Peyer's patch (tissue), 4 donors: ENCODE data around the gene STAT4. TPM values are rescaled to one million over a fixed set of nuclear protein-coding genes. Genes with fewer than 3 reads are reported as not detected.
A peak's percentile ranks its signal among the peaks of the same experiment; 100 is the strongest.

ENCODE experiments used
- DNase-seq, 3 donors: peaks; one replicate each; pipeline ENCODE4 v3.0.0-alpha.2; 2017 to 2019
- H3K27ac ChIP-seq, 4 donors: fragments of 200-600 bp; sonication (generic); one replicate each; pipeline ENCODE4 v1.5.1; 2016 to 2019
- H3K27me3 ChIP-seq, 2 donors: fragments of 200-600 bp; sonication (generic); one replicate each; pipeline ENCODE4 v1.5.1; 2019
- H3K36me3 ChIP-seq, 3 donors: fragments of 200-600 bp; sonication (generic); one replicate each; pipeline ENCODE4 v1.5.1; 2016 to 2019
- H3K4me1 ChIP-seq, 4 donors: fragments of 200-600 bp; sonication (generic); one replicate each; pipeline ENCODE4 v1.5.1; 2016 to 2019
- H3K4me3 ChIP-seq, 4 donors: fragments of 200-600 bp; sonication (generic); 1 replicate in 3 of 4; 2 replicates in 1 of 4; pipeline ENCODE4 v1.5.1; 2016 to 2019; ENCODE audit warnings: mild to moderate bottlenecking in 1 of 4
- H3K9me3 ChIP-seq, 4 donors: fragments of 200-600 bp; sonication (generic); one replicate each; pipeline ENCODE4 v1.5.1; 2016 to 2019; ENCODE audit warnings: mild to moderate bottlenecking in 1 of 4
- CTCF ChIP-seq, 6 experiments: fragments of 450-650 bp in 4 of 6; fragments of 200-600 bp in 2 of 6; sonication (generic) in 1 of 6; IDR thresholded peaks; one replicate each; pipeline ENCODE4 v1.5.1; 2017 to 2019; ENCODE audit warnings: antibody characterized with exemption in 6 of 6, mild to moderate bottlenecking in 3 of 6, moderate library complexity in 1 of 6
- POLR2A ChIP-seq, 2 donors: fragments of 450-650 bp; IDR thresholded peaks; one replicate each; pipeline ENCODE4 v1.5.1; 2017; ENCODE audit warnings: antibody characterized with exemption in 2 of 2, mild to moderate bottlenecking in 2 of 2, moderate library complexity in 2 of 2
- total RNA-seq, 4 donors: library from RNA; depleted of rRNA; stranded (reverse); fragments of >200 nt; gene quantifications; one replicate each; pipeline ENCODE4 v1.1.0, GENCODE V29; 2016

Gene STAT4
- total RNA-seq, 4 donors from 2014 or later: 5.0 to 18.2 (median 5.9) TPM

- Histone ChIP-seq H3K27ac (no peak overlapping the region), H3K36me3 (peaks cover 0 to 100% (median 11%) of the 10 kb centered on the region in 3 donors), H3K4me3 (no peak overlapping the region), H3K4me1 (no peaks in the 10 kb centered on the region), H3K27me3 (no peaks in the 10 kb centered on the region), H3K9me3 (no peaks in the 10 kb centered on the region)
- TF ChIP-seq CTCF (IDR thresholded peaks at IDR 0.05) (no peak), POLR2A (IDR thresholded peaks at IDR 0.05) (no peak)
- no peak for DNase-seq
Observed at GRCh38 chr2:190984595-190984994, 166.2 kb downstream of the STAT4 start.

GRCh38 chr2:190982262-190983034 is 168.3 kb downstream of the STAT4 start:
- DNase-seq: no peak
- Histone ChIP-seq H3K36me3 (peaks cover 0 to 99% (median 14%) of the 10 kb centered on the region in 3 donors), H3K27me3 (no peaks in the 10 kb centered on the region), H3K4me1 (no peaks in the 10 kb centered on the region), H3K4me3 (no peak overlapping the region), H3K27ac (no peak overlapping the region), H3K9me3 (no peaks in the 10 kb centered on the region)
- no peak for TF ChIP-seq POLR2A (IDR thresholded peaks at IDR 0.05)
- TF ChIP-seq CTCF (IDR thresholded peaks at IDR 0.05): no peak

GRCh38 chr2:190981733-190982132 is 169.1 kb downstream of the STAT4 start:
- Histone ChIP-seq H3K9me3 (no peaks in the 10 kb centered on the region), H3K4me1 (no peaks in the 10 kb centered on the region), H3K27ac (no peak overlapping the region), H3K36me3 (peaks cover 0 to 99% (median 14%) of the 10 kb centered on the region in 3 donors), H3K27me3 (no peaks in the 10 kb centered on the region), H3K4me3 (no peak overlapping the region)
- no peak for DNase-seq
- TF ChIP-seq POLR2A (IDR thresholded peaks at IDR 0.05) (no peak), CTCF (IDR thresholded peaks at IDR 0.05) (no peak)

GRCh38 chr2:190981333-190981732 is 169.5 kb downstream of the STAT4 start:
- Histone ChIP-seq H3K27ac (no peak overlapping the region), H3K36me3 (peaks cover 0 to 99% (median 14%) of the 10 kb centered on the region in 3 donors), H3K4me1 (no peaks in the 10 kb centered on the region), H3K4me3 (no peak overlapping the region), H3K9me3 (no peaks in the 10 kb centered on the region), H3K27me3 (no peaks in the 10 kb centered on the region)
- no peak for TF ChIP-seq CTCF (IDR thresholded peaks at IDR 0.05)
- TF ChIP-seq POLR2A (IDR thresholded peaks at IDR 0.05): no peak
- DNase-seq: no peak

- DNase-seq: no peak
- peak overlapping the region in 2 of 4 donors; percentile 7 to 22 for H3K27ac ChIP-seq
- peaks cover 0 to 99% (median 14%) of the 10 kb centered on the region in 3 donors for H3K36me3 ChIP-seq
- H3K27me3 ChIP-seq: no peaks in the 10 kb centered on the region
- H3K9me3 ChIP-seq: no peaks in the 10 kb centered on the region
- no peak for TF ChIP-seq POLR2A (IDR thresholded peaks at IDR 0.05)
- TF ChIP-seq CTCF (IDR thresholded peaks at IDR 0.05): no peak
- H3K4me3 ChIP-seq: no peak overlapping the region
- H3K4me1 ChIP-seq: no peaks in the 10 kb centered on the region
Observed at GRCh38 chr2:190980630-190981209, 170.1 kb downstream of the STAT4 start.
